Measurements from ENCODE around the gene RWDD2A.
A peak's percentile ranks its signal among the peaks of the same experiment; 100 is the strongest.

Gene RWDD2A

GRCh38 chr6:83215131-83216047, 22.2 kb downstream of the RWDD2A start:
- Histone ChIP-seq H3K23ac (ENCODE audit: low read length) (no peak overlapping the region), H3K4me1 (ENCODE audit: control insufficient read depth in 1 of 2, insufficient read depth in 2 of 2, low read length in 2 of 2) (no peaks in the 10 kb centered on the region), H2AFZ (ENCODE audit: insufficient read depth, low read length, poor library complexity) (no peak overlapping the region), H3K27me3 (ENCODE audit: insufficient read depth, low read length) (no peaks in the 10 kb centered on the region), H4K8ac (ENCODE audit: low read depth, low read length) (no peak overlapping the region), H2AK5ac (ENCODE audit: low read length) (no peak overlapping the region), H3K9ac (ENCODE audit: low read length) (no peak overlapping the region), H2BK120ac (ENCODE audit: insufficient read depth, low read length, poor library complexity) (no peak overlapping the region), H3K9me3 (ENCODE audit: insufficient read depth, low read depth, low read length) (no peaks in the 10 kb centered on the region), H3K27ac (ENCODE audit: low read depth, low read length) (no peak overlapping the region), H3K79me1 (ENCODE audit: low read length) (no peaks in the 10 kb centered on the region), H4K12ac (ENCODE audit: low read depth, low read length) (no peak overlapping the region), H3K4me2 (ENCODE audit: low read length) (no peak overlapping the region), H3K18ac (ENCODE audit: low read length) (no peak overlapping the region), H4K91ac (ENCODE audit: low read depth, low read length) (no peak overlapping the region), H3K14ac (ENCODE audit: low read length) (no peak overlapping the region), H3K36me3 (ENCODE audit: control insufficient read depth in 1 of 2, insufficient read depth in 2 of 2, low read length in 2 of 2) (no peaks in the 10 kb centered on the region), H3K4ac (ENCODE audit: low read depth, low read length) (no peak overlapping the region), H2BK5ac (ENCODE audit: low read depth, low read length, poor library complexity) (no peak overlapping the region), H3K4me3 (ENCODE audit: low read depth, low read length) (no peak overlapping the region), H2BK12ac (ENCODE audit: low read length) (no peak overlapping the region), H3K79me2 (ENCODE audit: control insufficient read depth, insufficient read depth, low read length, poor library complexity) (no peaks in the 10 kb centered on the region)
- WGBS (ENCODE audit: extremely low coverage, insufficient coverage, insufficient read length) = no CpG with 5 or more reads among the region's 7 CpGs
- DNase-seq = peak; percentile 50 to 76

- H3K4me3 ChIP-seq (ENCODE audit: low read depth, low read length) = no peak overlapping the region
- H3K79me2 ChIP-seq (ENCODE audit: control insufficient read depth, insufficient read depth, low read length, poor library complexity) = no peaks in the 10 kb centered on the region
- DNase-seq = no peak
- H3K18ac ChIP-seq (ENCODE audit: low read length) = no peak overlapping the region
- no peak overlapping the region for H3K4ac ChIP-seq (ENCODE audit: low read depth, low read length)
- H3K4me2 ChIP-seq (ENCODE audit: low read length) = no peak overlapping the region
- H3K4me1 ChIP-seq (ENCODE audit: control insufficient read depth in 1 of 2, insufficient read depth in 2 of 2, low read length in 2 of 2) = no peaks in the 10 kb centered on the region
- no peaks in the 10 kb centered on the region for H3K36me3 ChIP-seq (ENCODE audit: control insufficient read depth in 1 of 2, insufficient read depth in 2 of 2, low read length in 2 of 2)
- no peak overlapping the region for H2AK5ac ChIP-seq (ENCODE audit: low read length)
- no peak overlapping the region for H4K91ac ChIP-seq (ENCODE audit: low read depth, low read length)
- H3K9me3 ChIP-seq (ENCODE audit: insufficient read depth, low read depth, low read length) = no peaks in the 10 kb centered on the region
- no peak overlapping the region for H4K12ac ChIP-seq (ENCODE audit: low read depth, low read length)
- no peak overlapping the region for H2BK12ac ChIP-seq (ENCODE audit: low read length)
- no peak overlapping the region for H3K14ac ChIP-seq (ENCODE audit: low read length)
- H3K23ac ChIP-seq (ENCODE audit: low read length) = no peak overlapping the region
- no peaks in the 10 kb centered on the region for H3K27me3 ChIP-seq (ENCODE audit: insufficient read depth, low read length)
- H3K79me1 ChIP-seq (ENCODE audit: low read length) = no peaks in the 10 kb centered on the region
- no peak overlapping the region for H3K9ac ChIP-seq (ENCODE audit: low read length)
- no peak overlapping the region for H2BK5ac ChIP-seq (ENCODE audit: low read depth, low read length, poor library complexity)
- H2BK120ac ChIP-seq (ENCODE audit: insufficient read depth, low read length, poor library complexity) = no peak overlapping the region
- H3K27ac ChIP-seq (ENCODE audit: low read depth, low read length) = no peak overlapping the region
- H4K8ac ChIP-seq (ENCODE audit: low read depth, low read length) = no peak overlapping the region
- H2AFZ ChIP-seq (ENCODE audit: insufficient read depth, low read length, poor library complexity) = no peak overlapping the region
Measured at GRCh38 chr6:83216806-83217205, 23.6 kb downstream of the RWDD2A start.

- H3K4me3 ChIP-seq (ENCODE audit: low read depth, low read length) = no peak overlapping the region
- H2BK120ac ChIP-seq (ENCODE audit: insufficient read depth, low read length, poor library complexity) = no peak overlapping the region
- no peak overlapping the region for H4K8ac ChIP-seq (ENCODE audit: low read depth, low read length)
- H2BK12ac ChIP-seq (ENCODE audit: low read length) = no peak overlapping the region
- H3K4me2 ChIP-seq (ENCODE audit: low read length) = no peak overlapping the region
- H4K91ac ChIP-seq (ENCODE audit: low read depth, low read length) = no peak overlapping the region
- WGBS (ENCODE audit: extremely low coverage, insufficient coverage, insufficient read length) = no CpG with 5 or more reads among the region's 3 CpGs
- H3K4ac ChIP-seq (ENCODE audit: low read depth, low read length) = no peak overlapping the region
- H3K14ac ChIP-seq (ENCODE audit: low read length) = no peak overlapping the region
- no peak overlapping the region for H2BK5ac ChIP-seq (ENCODE audit: low read depth, low read length, poor library complexity)
- H3K36me3 ChIP-seq (ENCODE audit: control insufficient read depth in 1 of 2, insufficient read depth in 2 of 2, low read length in 2 of 2) = no peaks in the 10 kb centered on the region
- no peak overlapping the region for H3K27ac ChIP-seq (ENCODE audit: low read depth, low read length)
- no peaks in the 10 kb centered on the region for H3K79me1 ChIP-seq (ENCODE audit: low read length)
- no peak overlapping the region for H3K9ac ChIP-seq (ENCODE audit: low read length)
- H3K18ac ChIP-seq (ENCODE audit: low read length) = no peak overlapping the region
- H3K23ac ChIP-seq (ENCODE audit: low read length) = no peak overlapping the region
- H3K9me3 ChIP-seq (ENCODE audit: insufficient read depth, low read depth, low read length) = no peaks in the 10 kb centered on the region
- H2AFZ ChIP-seq (ENCODE audit: insufficient read depth, low read length, poor library complexity) = no peak overlapping the region
- no peak overlapping the region for H4K12ac ChIP-seq (ENCODE audit: low read depth, low read length)
- DNase-seq = no peak
- no peaks in the 10 kb centered on the region for H3K4me1 ChIP-seq (ENCODE audit: control insufficient read depth in 1 of 2, insufficient read depth in 2 of 2, low read length in 2 of 2)
- no peak overlapping the region for H2AK5ac ChIP-seq (ENCODE audit: low read length)
- no peaks in the 10 kb centered on the region for H3K79me2 ChIP-seq (ENCODE audit: control insufficient read depth, insufficient read depth, low read length, poor library complexity)
- no peaks in the 10 kb centered on the region for H3K27me3 ChIP-seq (ENCODE audit: insufficient read depth, low read length)
Measured at GRCh38 chr6:83218646-83219045, 25.5 kb downstream of the RWDD2A start.

- no peak overlapping the region for H2BK5ac ChIP-seq (ENCODE audit: low read depth, low read length, poor library complexity)
- H3K27me3 ChIP-seq (ENCODE audit: insufficient read depth, low read length) = no peaks in the 10 kb centered on the region
- H4K91ac ChIP-seq (ENCODE audit: low read depth, low read length) = no peak overlapping the region
- H4K8ac ChIP-seq (ENCODE audit: low read depth, low read length) = no peak overlapping the region
- H3K9ac ChIP-seq (ENCODE audit: low read length) = no peak overlapping the region
- H3K9me3 ChIP-seq (ENCODE audit: insufficient read depth, low read depth, low read length) = no peaks in the 10 kb centered on the region
- no peak overlapping the region for H3K4me2 ChIP-seq (ENCODE audit: low read length)
- H3K79me2 ChIP-seq (ENCODE audit: control insufficient read depth, insufficient read depth, low read length, poor library complexity) = no peaks in the 10 kb centered on the region
- no peak overlapping the region for H3K4ac ChIP-seq (ENCODE audit: low read depth, low read length)
- no peak overlapping the region for H4K12ac ChIP-seq (ENCODE audit: low read depth, low read length)
- H3K4me1 ChIP-seq (ENCODE audit: control insufficient read depth in 1 of 2, insufficient read depth in 2 of 2, low read length in 2 of 2) = no peaks in the 10 kb centered on the region
- no peak overlapping the region for H3K4me3 ChIP-seq (ENCODE audit: low read depth, low read length)
- no peak overlapping the region for H3K14ac ChIP-seq (ENCODE audit: low read length)
- H3K36me3 ChIP-seq (ENCODE audit: control insufficient read depth in 1 of 2, insufficient read depth in 2 of 2, low read length in 2 of 2) = no peaks in the 10 kb centered on the region
- H3K79me1 ChIP-seq (ENCODE audit: low read length) = no peaks in the 10 kb centered on the region
- DNase-seq = no peak
- no peak overlapping the region for H3K18ac ChIP-seq (ENCODE audit: low read length)
- no peak overlapping the region for H3K23ac ChIP-seq (ENCODE audit: low read length)
- no peak overlapping the region for H2BK120ac ChIP-seq (ENCODE audit: insufficient read depth, low read length, poor library complexity)
- H2AK5ac ChIP-seq (ENCODE audit: low read length) = no peak overlapping the region
- H2BK12ac ChIP-seq (ENCODE audit: low read length) = peak overlapping the region; percentile 9
- H2AFZ ChIP-seq (ENCODE audit: insufficient read depth, low read length, poor library complexity) = no peak overlapping the region
- H3K27ac ChIP-seq (ENCODE audit: low read depth, low read length) = no peak overlapping the region
Measured at GRCh38 chr6:83220121-83220520, 27.0 kb downstream of the RWDD2A start.
